Endothelial cell of umbilical vein (primary cell): Measurements from ENCODE around the gene ITGB3BP. TPM values are rescaled to one million over a fixed set of nuclear protein-coding genes. Genes with fewer than 3 reads are reported as not detected.

ENCODE experiments used
- BruUV-seq: library from RNA; stranded (reverse); fragments of 400-500 nt; replicated peaks from 2 replicates; lab custom pipeline; 2021; lab: Mats Ljungman, UMichigan
- CTCF ChIA-PET: fragments of 300-600, 350-600 bp; sonication (Branson Sonifier 250); formaldehyde crosslinking; loops from one replicate; lab custom pipeline; 2021; ENCODE audit warnings: antibody characterized with exemption, inconsistent platforms; lab: Charles Lee
- POLR2A ChIA-PET: fragments of 300-600, 350-600 bp; sonication (Branson Sonifier 250); formaldehyde crosslinking; loops from one replicate; lab custom pipeline; 2021; ENCODE audit warnings: antibody characterized with exemption, inconsistent platforms; lab: Charles Lee
- DNase-seq: peaks from one replicate; pipeline ENCODE4 v3.0.0-alpha.2; 2011; ENCODE audit warnings: low read depth, low spot score
- FAIRE-seq: peaks from 2 replicates; lab custom pipeline; 2011; peaks lifted over from hg19 to GRCh38; lab: Jason Lieb, UNC
- H2AFZ ChIP-seq: 2 replicates; pipeline ENCODE4 v1.6.0; 2012; ENCODE audit warnings: low read depth, low read length, control low read depth, inconsistent platforms
- H3K27ac ChIP-seq: 2 replicates; pipeline ENCODE4 v1.5.1; 2011; ENCODE audit warnings: low read depth, mild to moderate bottlenecking, control low read depth, low read length, moderate library complexity; ENCODE audit not compliant: insufficient read depth
- H3K27me3 ChIP-seq, 2 experiments: 2 replicates each; pipeline versions ENCODE4 v1.6.0 to v1.6.1; 2011; ENCODE audit warnings: low read length in 2 of 2, mixed read lengths in 1 of 2; ENCODE audit not compliant: control insufficient read depth in 2 of 2, insufficient read depth in 2 of 2
- H3K36me3 ChIP-seq, 2 experiments: 2 replicates in 1 of 2; 3 replicates in 1 of 2; pipeline ENCODE4 v1.5.1; 2011; ENCODE audit warnings: low read length in 2 of 2, mild to moderate bottlenecking in 1 of 2, moderate library complexity in 1 of 2; ENCODE audit not compliant: control insufficient read depth in 2 of 2, insufficient read depth in 2 of 2; ENCODE audit errors: extremely low read depth in 1 of 2
- H3K4me1 ChIP-seq: 3 replicates; pipeline ENCODE4 v1.5.1; 2011; ENCODE audit warnings: mild to moderate bottlenecking, low read length; ENCODE audit not compliant: control insufficient read depth, insufficient read depth; ENCODE audit errors: extremely low read depth
- H3K4me2 ChIP-seq: 2 replicates; pipeline ENCODE4 v1.6.1; 2011; ENCODE audit warnings: low read length, control low read depth, mixed read lengths; ENCODE audit not compliant: insufficient read depth
- H3K4me3 ChIP-seq, 3 experiments: fragments of 200-600 bp in 1 of 3; sonication (generic), shearing (Covaris generic) in 1 of 3; replicated peaks in 1 of 3; 2 replicates each; pipeline ENCODE4 v1.5.1; 2011 to 2016; ENCODE audit warnings: control low read depth in 3 of 3, low read length in 3 of 3, mild to moderate bottlenecking in 2 of 3, inconsistent platforms in 1 of 3, low read depth in 1 of 3, moderate library complexity in 1 of 3; ENCODE audit not compliant: insufficient read depth in 1 of 3
- H3K79me2 ChIP-seq: 2 replicates; pipeline ENCODE4 v1.6.0; 2012; ENCODE audit warnings: low read length, inconsistent platforms; ENCODE audit not compliant: control insufficient read depth, insufficient read depth
- H3K9ac ChIP-seq: replicated peaks from 2 replicates; pipeline ENCODE3; 2011; ENCODE audit warnings: low read length, control low read depth; ENCODE audit not compliant: insufficient read depth; ENCODE audit errors: extremely low read depth
- H3K9me1 ChIP-seq: replicated peaks from 3 replicates; pipeline ENCODE4 v1.6.0; 2011; ENCODE audit warnings: mild to moderate bottlenecking, low read length; ENCODE audit not compliant: control insufficient read depth, insufficient read depth; ENCODE audit errors: extremely low read depth
- H3K9me3 ChIP-seq: replicated peaks from 2 replicates; pipeline ENCODE4 v1.5.1; 2012; ENCODE audit warnings: low read length, inconsistent platforms; ENCODE audit not compliant: control insufficient read depth, insufficient read depth
- H4K20me1 ChIP-seq: replicated peaks from 2 replicates; pipeline ENCODE3; 2011; ENCODE audit warnings: mild to moderate bottlenecking, low read length; ENCODE audit not compliant: control insufficient read depth, insufficient read depth; ENCODE audit errors: extremely low read depth
- FOS ChIP-seq: IDR thresholded peaks from 2 replicates; pipeline ENCODE4 v1.6.1; 2011; ENCODE audit warnings: mild to moderate bottlenecking, low read length, moderate library complexity, borderline replicate concordance; ENCODE audit not compliant: insufficient read depth
- GATA2 ChIP-seq: IDR thresholded peaks from 2 replicates; pipeline ENCODE4 v1.7.0; 2011; ENCODE audit warnings: low read depth, mild to moderate bottlenecking, moderate library complexity, mixed read lengths, low read length; ENCODE audit not compliant: insufficient read length, insufficient read depth
- JUN ChIP-seq: IDR thresholded peaks from 2 replicates; pipeline ENCODE4 v1.6.1; 2011; ENCODE audit warnings: borderline replicate concordance, low read depth; ENCODE audit not compliant: insufficient read length, insufficient read depth
- POLR2A ChIP-seq: IDR thresholded peaks from 2 replicates; pipeline ENCODE4 v1.6.1; 2012; ENCODE audit warnings: low read depth, mild to moderate bottlenecking, control low read depth, low read length
- POLR2AphosphoS5 ChIP-seq: IDR thresholded peaks from 2 replicates; pipeline ENCODE4 v1.6.1; 2012; ENCODE audit warnings: low read depth, mild to moderate bottlenecking, control low read depth, low read length, moderate library complexity; ENCODE audit not compliant: insufficient read depth
- dilution Hi-C: fragments of 300-500 bp; cut with MboI; formaldehyde crosslinking; loops from one replicate; pipeline ENCODE4 v1.15.0; 2019; ENCODE audit warnings: low sequenced_read_pairs; ENCODE audit not compliant: extremely low pct_ligation_motif_present
- intact Hi-C: fragments of 100-400 bp; cut with micrococcal nuclease; formaldehyde crosslinking; loops from one replicate; pipeline ENCODE4 v1.10.0; 2022
- polyA plus RNA-seq, 4 experiments: library from polyadenylated mRNA; depleted of rRNA in 3 of 4; stranded (reverse) in 3 of 4; unstranded in 1 of 4; fragments of >200 nt; gene quantifications; 2 replicates each; pipeline versions ENCODE4 v1.2.1 to v1.2.3, GENCODE V29; 2011 to 2012; ENCODE audit warnings: missing spikeins in 1 of 4
- total RNA-seq: library from RNA; stranded (reverse); gene quantifications from 2 replicates; pipeline ENCODE4 v1.2.3, GENCODE V29; 2021
- TF ChIP-seq, protein P1 (sequence below), 2 donors: IDR thresholded peaks; 1 replicate in 1 of 2; 2 replicates in 1 of 2; pipeline ENCODE4 v1.5.1; 2011; ENCODE audit warnings: low read length in 2 of 2, mild to moderate bottlenecking in 2 of 2, moderate library complexity in 2 of 2, control low read depth in 1 of 2, inconsistent platforms in 1 of 2, low read depth in 1 of 2; ENCODE audit not compliant: insufficient read depth in 1 of 2; ENCODE audit errors: extremely low read depth in 1 of 2

ITGB3BP gene
- total and polyA plus RNA-seq, 2 donors (not counting 3 experiments of a cell fraction or from before 2014, with no cell fraction given): 5.3 to 24.4 TPM

DNA sequence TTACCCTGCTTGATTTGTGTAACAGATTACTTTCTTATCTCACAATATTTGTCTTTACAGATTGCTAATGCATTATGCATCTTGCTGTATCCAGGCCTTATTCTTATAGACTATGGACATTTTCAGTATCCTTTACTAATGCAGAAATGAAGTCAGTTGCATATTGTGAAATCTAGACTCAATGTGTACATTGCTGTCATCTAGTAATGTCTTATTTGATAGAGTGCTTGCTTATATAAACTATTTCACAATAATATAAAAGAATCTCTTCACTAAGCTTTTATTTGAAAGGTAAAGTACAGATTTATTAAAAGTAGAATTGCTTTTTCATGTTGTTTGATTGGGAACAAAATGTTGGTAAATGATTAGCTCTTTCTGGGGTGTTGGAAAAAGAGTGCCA, 116.0 kb downstream of the ITGB3BP start:
- POLR2A ChIA-PET: no interaction called here
- FAIRE-seq: no peak
- no peaks in the 10 kb centered on the region for H3K9me3 ChIP-seq

DNA sequence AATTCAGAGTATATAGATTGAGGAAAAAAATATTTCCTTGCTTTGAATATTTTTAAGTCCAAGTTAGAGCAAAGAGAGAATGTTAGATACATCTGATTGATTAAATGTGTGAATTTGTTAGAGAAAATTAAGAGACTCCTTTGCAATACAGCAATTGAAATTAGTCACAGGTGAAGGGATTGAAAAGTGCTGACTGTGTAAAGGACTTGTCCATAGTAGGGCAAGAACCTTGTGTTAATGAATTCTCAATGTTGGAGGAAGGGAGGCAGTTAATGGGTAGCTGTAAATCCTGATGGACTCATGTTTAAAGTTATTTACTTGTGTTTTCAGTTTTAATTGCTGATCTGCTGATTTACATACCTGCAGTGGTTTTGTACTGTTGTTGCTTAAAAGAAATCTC, 117.0 kb downstream of the ITGB3BP start:
- no peak overlapping the region for H2AFZ ChIP-seq
- H3K36me3 ChIP-seq: no peaks in the 10 kb centered on the region
- ChIA-PET POLR2A (no interaction called here), CTCF (interaction anchor here (0.6 to 2.8 kb wide), 4 partner anchors 9 to 1246 kb away, joined by 3 to 11 read pairs (median 8); no protein-coding TSS in a partner anchor)
- no peaks in the 10 kb centered on the region for H3K27me3 ChIP-seq
- no peak overlapping the region for H3K9ac ChIP-seq
- H3K4me3 ChIP-seq: no peak overlapping the region
- H3K9me3 ChIP-seq: no peaks in the 10 kb centered on the region
- BruUV-seq: no TSS peak
- no peaks in the 10 kb centered on the region for H4K20me1 ChIP-seq
- no peak overlapping the region for H3K27ac ChIP-seq
- no peaks in the 10 kb centered on the region for H3K9me1 ChIP-seq
- dilution Hi-C loops (no loop called here), intact Hi-C loops (no loop called here)
- TF ChIP-seq JUN: no peak
- H3K4me1 ChIP-seq: no peaks in the 10 kb centered on the region
- FAIRE-seq (no peak), DNase-seq (no peak)
- H3K79me2 ChIP-seq: no peaks in the 10 kb centered on the region
- no peak overlapping the region for H3K4me2 ChIP-seq

More for the DNA sequence above, 116.0 kb downstream of the ITGB3BP start:
- no TSS peak for BruUV-seq
- CTCF ChIA-PET: interaction anchor here (1.3 to 2.8 kb wide), 2 partner anchors 10 to 35 kb away, joined by 3 to 11 read pairs; no protein-coding TSS in a partner anchor
- intact Hi-C loops (no loop called here), dilution Hi-C loops (no loop called here)
- H3K27me3 ChIP-seq: no peaks in the 10 kb centered on the region
- TF ChIP-seq POLR2A (no peak), FOS (no peak), POLR2AphosphoS5 (no peak), JUN (no peak), GATA2 (no peak)
- TF ChIP-seq, protein P1, sequence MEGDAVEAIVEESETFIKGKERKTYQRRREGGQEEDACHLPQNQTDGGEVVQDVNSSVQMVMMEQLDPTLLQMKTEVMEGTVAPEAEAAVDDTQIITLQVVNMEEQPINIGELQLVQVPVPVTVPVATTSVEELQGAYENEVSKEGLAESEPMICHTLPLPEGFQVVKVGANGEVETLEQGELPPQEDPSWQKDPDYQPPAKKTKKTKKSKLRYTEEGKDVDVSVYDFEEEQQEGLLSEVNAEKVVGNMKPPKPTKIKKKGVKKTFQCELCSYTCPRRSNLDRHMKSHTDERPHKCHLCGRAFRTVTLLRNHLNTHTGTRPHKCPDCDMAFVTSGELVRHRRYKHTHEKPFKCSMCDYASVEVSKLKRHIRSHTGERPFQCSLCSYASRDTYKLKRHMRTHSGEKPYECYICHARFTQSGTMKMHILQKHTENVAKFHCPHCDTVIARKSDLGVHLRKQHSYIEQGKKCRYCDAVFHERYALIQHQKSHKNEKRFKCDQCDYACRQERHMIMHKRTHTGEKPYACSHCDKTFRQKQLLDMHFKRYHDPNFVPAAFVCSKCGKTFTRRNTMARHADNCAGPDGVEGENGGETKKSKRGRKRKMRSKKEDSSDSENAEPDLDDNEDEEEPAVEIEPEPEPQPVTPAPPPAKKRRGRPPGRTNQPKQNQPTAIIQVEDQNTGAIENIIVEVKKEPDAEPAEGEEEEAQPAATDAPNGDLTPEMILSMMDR (IDR thresholded peaks at IDR 0.05; ENCODE audit: extremely low read depth in 1 of 2, insufficient read depth in 1 of 2, low read depth in 1 of 2, low read length in 2 of 2): no peak
- H3K4me3 ChIP-seq: no peak overlapping the region
- H3K4me1 ChIP-seq: no peaks in the 10 kb centered on the region
- H3K36me3 ChIP-seq: no peaks in the 10 kb centered on the region
- no peak overlapping the region for H3K9ac ChIP-seq
- no peaks in the 10 kb centered on the region for H3K79me2 ChIP-seq
- DNase-seq: no peak
- no peaks in the 10 kb centered on the region for H3K9me1 ChIP-seq
- H2AFZ ChIP-seq: no peak overlapping the region
- H4K20me1 ChIP-seq: no peaks in the 10 kb centered on the region
- H3K27ac ChIP-seq: no peak overlapping the region
- H3K4me2 ChIP-seq: no peak overlapping the region
